ENCODE results near the gene PSMC4. TPM values are rescaled to one million over a fixed set of nuclear protein-coding genes. Genes with fewer than 3 reads are reported as not detected.

Gene PSMC4
- total RNA-seq, 1 donor: 99.5 TPM

DNA sequence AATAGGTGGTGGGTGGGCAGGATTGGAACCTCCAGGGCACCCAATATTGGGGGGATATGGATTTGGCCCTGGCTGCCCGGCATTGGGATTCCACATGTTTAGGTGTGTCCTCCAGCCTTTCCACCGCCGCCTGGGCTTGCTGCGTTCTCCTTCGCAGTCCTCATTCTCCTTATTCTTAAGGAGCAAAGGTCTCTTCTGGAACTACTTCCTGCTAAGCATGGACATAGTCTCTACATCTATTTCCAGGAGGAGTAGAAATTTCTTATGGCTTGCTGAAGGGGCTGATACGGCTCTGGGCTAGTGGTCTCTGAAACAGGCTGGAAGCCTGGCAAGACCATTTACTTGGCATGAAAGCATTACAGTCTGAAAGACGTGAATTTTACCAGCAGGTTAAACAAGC is 27.4 kb upstream of the PSMC4 start:
- no peak for DNase-seq (ENCODE audit: insufficient read length, low spot score, missing footprints)
- no peaks in the 10 kb centered on the region for H3K9me3 ChIP-seq (ENCODE audit: low read depth, low read length)
- H3K36me3 ChIP-seq (ENCODE audit: insufficient read depth, low read length): no peaks in the 10 kb centered on the region
- no peaks in the 10 kb centered on the region for H3K4me1 ChIP-seq (ENCODE audit: insufficient read depth, low read length)
- no peaks in the 10 kb centered on the region for H3K27me3 ChIP-seq (ENCODE audit: insufficient read depth, low read length)
- TF ChIP-seq, protein P1, sequence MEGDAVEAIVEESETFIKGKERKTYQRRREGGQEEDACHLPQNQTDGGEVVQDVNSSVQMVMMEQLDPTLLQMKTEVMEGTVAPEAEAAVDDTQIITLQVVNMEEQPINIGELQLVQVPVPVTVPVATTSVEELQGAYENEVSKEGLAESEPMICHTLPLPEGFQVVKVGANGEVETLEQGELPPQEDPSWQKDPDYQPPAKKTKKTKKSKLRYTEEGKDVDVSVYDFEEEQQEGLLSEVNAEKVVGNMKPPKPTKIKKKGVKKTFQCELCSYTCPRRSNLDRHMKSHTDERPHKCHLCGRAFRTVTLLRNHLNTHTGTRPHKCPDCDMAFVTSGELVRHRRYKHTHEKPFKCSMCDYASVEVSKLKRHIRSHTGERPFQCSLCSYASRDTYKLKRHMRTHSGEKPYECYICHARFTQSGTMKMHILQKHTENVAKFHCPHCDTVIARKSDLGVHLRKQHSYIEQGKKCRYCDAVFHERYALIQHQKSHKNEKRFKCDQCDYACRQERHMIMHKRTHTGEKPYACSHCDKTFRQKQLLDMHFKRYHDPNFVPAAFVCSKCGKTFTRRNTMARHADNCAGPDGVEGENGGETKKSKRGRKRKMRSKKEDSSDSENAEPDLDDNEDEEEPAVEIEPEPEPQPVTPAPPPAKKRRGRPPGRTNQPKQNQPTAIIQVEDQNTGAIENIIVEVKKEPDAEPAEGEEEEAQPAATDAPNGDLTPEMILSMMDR (IDR thresholded peaks at IDR 0.05; ENCODE audit: extremely low read depth, low read depth, low read length): no peak
- H4K20me1 ChIP-seq (ENCODE audit: insufficient read depth, low read length): no peaks in the 10 kb centered on the region
- no peak overlapping the region for H2AFZ ChIP-seq (ENCODE audit: low read length)
- no peaks in the 10 kb centered on the region for H3K79me2 ChIP-seq (ENCODE audit: insufficient read depth, low read length)
- H3K4me2 ChIP-seq (ENCODE audit: insufficient read depth, low read length): no peak overlapping the region
- H3K4me3 ChIP-seq (ENCODE audit: insufficient read depth, low read length): no peak overlapping the region
- H3K27ac ChIP-seq (ENCODE audit: low read depth, low read length): no peak overlapping the region

DNA sequence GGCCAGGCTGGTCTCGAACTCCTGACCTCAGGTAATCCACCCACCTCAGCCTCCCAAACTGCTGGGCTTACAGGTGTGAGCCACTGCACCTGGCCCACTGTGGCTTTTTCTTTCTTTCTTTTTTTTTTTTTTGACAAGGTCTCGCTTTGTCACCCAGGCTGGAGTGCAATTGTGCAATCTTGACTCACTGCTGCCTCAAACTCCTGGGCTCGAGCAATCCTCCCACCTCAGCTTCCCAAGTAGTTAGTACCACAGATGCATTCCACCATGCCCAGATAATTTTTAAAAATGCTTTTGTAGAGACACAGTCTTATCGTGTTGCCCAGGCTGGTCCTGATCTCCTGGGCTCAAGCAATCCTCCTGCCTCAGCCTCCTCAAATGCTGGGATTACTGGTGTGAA is 24.4 kb upstream of the PSMC4 start:
- H3K27me3 ChIP-seq (ENCODE audit: insufficient read depth, low read length): no peaks in the 10 kb centered on the region
- H2AFZ ChIP-seq (ENCODE audit: low read length): no peak overlapping the region
- no peak overlapping the region for H3K4me2 ChIP-seq (ENCODE audit: insufficient read depth, low read length)
- H3K79me2 ChIP-seq (ENCODE audit: insufficient read depth, low read length): no peaks in the 10 kb centered on the region
- H3K4me3 ChIP-seq (ENCODE audit: insufficient read depth, low read length): no peak overlapping the region
- no peaks in the 10 kb centered on the region for H3K4me1 ChIP-seq (ENCODE audit: insufficient read depth, low read length)
- TF ChIP-seq, protein P1 (IDR thresholded peaks at IDR 0.05; ENCODE audit: extremely low read depth, low read depth, low read length): no peak
- H3K27ac ChIP-seq (ENCODE audit: low read depth, low read length): no peak overlapping the region
- no peaks in the 10 kb centered on the region for H3K36me3 ChIP-seq (ENCODE audit: insufficient read depth, low read length)
- DNase-seq (ENCODE audit: insufficient read length, low spot score, missing footprints): no peak
- H3K9me3 ChIP-seq (ENCODE audit: low read depth, low read length): no peaks in the 10 kb centered on the region
- H4K20me1 ChIP-seq (ENCODE audit: insufficient read depth, low read length): no peaks in the 10 kb centered on the region

- Histone ChIP-seq H3K36me3 (ENCODE audit: insufficient read depth, low read length) (no peaks in the 10 kb centered on the region), H3K9me3 (ENCODE audit: low read depth, low read length) (no peaks in the 10 kb centered on the region), H4K20me1 (ENCODE audit: insufficient read depth, low read length) (no peaks in the 10 kb centered on the region), H2AFZ (ENCODE audit: low read length) (no peak overlapping the region), H3K27me3 (ENCODE audit: insufficient read depth, low read length) (no peaks in the 10 kb centered on the region), H3K79me2 (ENCODE audit: insufficient read depth, low read length) (no peaks in the 10 kb centered on the region), H3K4me2 (ENCODE audit: insufficient read depth, low read length) (no peak overlapping the region), H3K4me1 (ENCODE audit: insufficient read depth, low read length) (no peaks in the 10 kb centered on the region), H3K4me3 (ENCODE audit: insufficient read depth, low read length) (no peak overlapping the region), H3K27ac (ENCODE audit: low read depth, low read length) (no peak overlapping the region)
- TF ChIP-seq, protein P1 (IDR thresholded peaks at IDR 0.05; ENCODE audit: extremely low read depth, low read depth, low read length): no peak
- no peak for DNase-seq (ENCODE audit: insufficient read length, low spot score, missing footprints)
Observed at GRCh38 chr19:39949026-39949747, 21.8 kb upstream of the PSMC4 start.

DNA sequence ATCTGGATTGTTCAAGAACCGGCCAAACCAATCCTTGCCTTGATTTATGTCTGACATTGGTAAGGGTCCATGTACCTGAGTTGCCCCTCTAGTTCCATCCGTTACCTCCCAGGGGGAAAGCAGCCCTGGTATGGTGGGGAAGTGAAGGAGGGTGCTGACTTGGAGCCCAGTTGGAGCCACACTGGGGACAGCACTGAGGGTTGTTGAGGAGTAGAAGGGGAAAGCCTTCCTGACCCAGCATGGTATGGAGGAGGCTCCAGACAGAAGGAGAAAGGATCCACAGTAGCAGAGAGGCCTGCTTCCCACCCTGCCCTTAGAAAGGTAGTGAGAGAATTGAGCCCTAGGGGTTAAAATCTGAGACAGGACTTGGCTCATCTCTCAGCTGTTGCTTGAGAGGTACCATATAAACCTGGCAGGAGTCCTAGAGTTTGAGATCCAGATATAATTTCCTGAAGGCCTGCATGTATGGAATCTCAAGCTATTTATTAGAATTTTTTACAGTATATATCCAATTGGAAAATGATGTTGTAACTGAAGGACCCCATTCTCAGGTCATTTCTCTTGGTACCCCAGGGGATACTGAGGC is 19.8 kb upstream of the PSMC4 start:
- TF ChIP-seq, protein P1 (IDR thresholded peaks at IDR 0.05; ENCODE audit: extremely low read depth, low read depth, low read length): no peak
- Histone ChIP-seq H3K4me2 (ENCODE audit: insufficient read depth, low read length) (no peak overlapping the region), H3K4me3 (ENCODE audit: insufficient read depth, low read length) (no peak overlapping the region), H2AFZ (ENCODE audit: low read length) (no peak overlapping the region), H3K36me3 (ENCODE audit: insufficient read depth, low read length) (no peaks in the 10 kb centered on the region), H3K27ac (ENCODE audit: low read depth, low read length) (no peak overlapping the region), H3K79me2 (ENCODE audit: insufficient read depth, low read length) (no peaks in the 10 kb centered on the region), H3K4me1 (ENCODE audit: insufficient read depth, low read length) (no peaks in the 10 kb centered on the region), H3K27me3 (ENCODE audit: insufficient read depth, low read length) (no peaks in the 10 kb centered on the region), H3K9me3 (ENCODE audit: low read depth, low read length) (no peaks in the 10 kb centered on the region), H4K20me1 (ENCODE audit: insufficient read depth, low read length) (no peaks in the 10 kb centered on the region)
- DNase-seq (ENCODE audit: insufficient read length, low spot score, missing footprints): no peak
